Colonic mucosa (tissue), 4 donors: ENCODE results near the gene PDE7B. TPM values are rescaled to one million over a fixed set of nuclear protein-coding genes. Genes with fewer than 3 reads are reported as not detected.

Experiments
- DNase-seq: peaks from one replicate; pipeline ENCODE4 v3.0.0-alpha.2; 2020
- H3K27ac ChIP-seq: fragments of 200-600 bp; one replicate; pipeline ENCODE4 v1.8.0; 2021
- H3K27me3 ChIP-seq: fragments of 200-600 bp; one replicate; pipeline ENCODE4 v1.8.0; 2021
- H3K36me3 ChIP-seq: fragments of 200-600 bp; one replicate; pipeline ENCODE4 v1.8.0; 2021
- H3K4me1 ChIP-seq: fragments of 200-600 bp; one replicate; pipeline ENCODE4 v1.8.0; 2021; ENCODE audit warnings: mild to moderate bottlenecking
- H3K4me3 ChIP-seq: fragments of 200-600 bp; one replicate; pipeline ENCODE4 v1.8.0; 2021
- H3K9ac ChIP-seq, 2 donors: one replicate each; pipeline ENCODE4 v1.7.0; 2013; ENCODE audit warnings: control low read depth in 2 of 2, low read depth in 2 of 2, low read length in 2 of 2
- H3K9me3 ChIP-seq: fragments of 200-600 bp; one replicate; pipeline ENCODE4 v1.8.0; 2021
- intact Hi-C: fragments of 100-400 bp; cut with DNase I; formaldehyde crosslinking; loops from one replicate; pipeline ENCODE4 v1.14.1; 2022
- total RNA-seq, 2 donors: library from RNA; stranded (reverse); fragmentation: NEBNext Ultra II Directional in 1 of 2; extraction: Animal tissue kit (Norgen Biotek cat#: 25700) in 1 of 2; gene quantifications; one replicate each; pipeline ENCODE4 v1.2.1, GENCODE V29; 2021
- TF ChIP-seq, protein P1 (sequence below): fragments of 200-600 bp; IDR thresholded peaks from one replicate; pipeline ENCODE4 v1.8.0; 2022; ENCODE audit warnings: antibody characterized with exemption, mild to moderate bottlenecking
- donor health status: healthy.
- donor health status: DM: no; HTN: no; CAD: no.
- donor health status: DM: no; HTN: no; CAD: no.

The PDE7B gene
- total RNA-seq, 2 donors from 2014 or later: 1.0 to 1.4 TPM

GRCh38 chr6:135813401-135813800 lies 38.1 kb upstream of the PDE7B start:
- H3K9me3 ChIP-seq: no peaks in the 10 kb centered on the region
- intact Hi-C loops: no loop called here
- H3K27me3 ChIP-seq: no peaks in the 10 kb centered on the region
- no peaks in the 10 kb centered on the region for H3K4me1 ChIP-seq
- H3K9ac ChIP-seq: no peak overlapping the region
- TF ChIP-seq, protein P1, sequence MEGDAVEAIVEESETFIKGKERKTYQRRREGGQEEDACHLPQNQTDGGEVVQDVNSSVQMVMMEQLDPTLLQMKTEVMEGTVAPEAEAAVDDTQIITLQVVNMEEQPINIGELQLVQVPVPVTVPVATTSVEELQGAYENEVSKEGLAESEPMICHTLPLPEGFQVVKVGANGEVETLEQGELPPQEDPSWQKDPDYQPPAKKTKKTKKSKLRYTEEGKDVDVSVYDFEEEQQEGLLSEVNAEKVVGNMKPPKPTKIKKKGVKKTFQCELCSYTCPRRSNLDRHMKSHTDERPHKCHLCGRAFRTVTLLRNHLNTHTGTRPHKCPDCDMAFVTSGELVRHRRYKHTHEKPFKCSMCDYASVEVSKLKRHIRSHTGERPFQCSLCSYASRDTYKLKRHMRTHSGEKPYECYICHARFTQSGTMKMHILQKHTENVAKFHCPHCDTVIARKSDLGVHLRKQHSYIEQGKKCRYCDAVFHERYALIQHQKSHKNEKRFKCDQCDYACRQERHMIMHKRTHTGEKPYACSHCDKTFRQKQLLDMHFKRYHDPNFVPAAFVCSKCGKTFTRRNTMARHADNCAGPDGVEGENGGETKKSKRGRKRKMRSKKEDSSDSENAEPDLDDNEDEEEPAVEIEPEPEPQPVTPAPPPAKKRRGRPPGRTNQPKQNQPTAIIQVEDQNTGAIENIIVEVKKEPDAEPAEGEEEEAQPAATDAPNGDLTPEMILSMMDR: no peak
- no peak for DNase-seq
- no peak overlapping the region for H3K27ac ChIP-seq
- no peaks in the 10 kb centered on the region for H3K36me3 ChIP-seq
- H3K4me3 ChIP-seq: no peak overlapping the region

GRCh38 chr6:135814043-135814442 lies 37.5 kb upstream of the PDE7B start:
- intact Hi-C loops: no loop called here
- no peak overlapping the region for H3K9ac ChIP-seq
- H3K27me3 ChIP-seq: no peaks in the 10 kb centered on the region
- no peaks in the 10 kb centered on the region for H3K36me3 ChIP-seq
- H3K4me1 ChIP-seq: no peaks in the 10 kb centered on the region
- no peaks in the 10 kb centered on the region for H3K9me3 ChIP-seq
- TF ChIP-seq, protein P1: no peak
- H3K27ac ChIP-seq: no peak overlapping the region
- H3K4me3 ChIP-seq: no peak overlapping the region
- no peak for DNase-seq

- Histone ChIP-seq H3K4me1 (no peaks in the 10 kb centered on the region), H3K27me3 (no peaks in the 10 kb centered on the region), H3K9me3 (no peaks in the 10 kb centered on the region), H3K9ac (no peak overlapping the region), H3K27ac (no peak overlapping the region), H3K36me3 (no peaks in the 10 kb centered on the region), H3K4me3 (no peak overlapping the region)
- no peak for DNase-seq
- intact Hi-C loops: no loop called here
- TF ChIP-seq, protein P1: no peak
These were observed 36.3 kb upstream of the PDE7B start for GRCh38 chr6:135815216-135815615.

DNA sequence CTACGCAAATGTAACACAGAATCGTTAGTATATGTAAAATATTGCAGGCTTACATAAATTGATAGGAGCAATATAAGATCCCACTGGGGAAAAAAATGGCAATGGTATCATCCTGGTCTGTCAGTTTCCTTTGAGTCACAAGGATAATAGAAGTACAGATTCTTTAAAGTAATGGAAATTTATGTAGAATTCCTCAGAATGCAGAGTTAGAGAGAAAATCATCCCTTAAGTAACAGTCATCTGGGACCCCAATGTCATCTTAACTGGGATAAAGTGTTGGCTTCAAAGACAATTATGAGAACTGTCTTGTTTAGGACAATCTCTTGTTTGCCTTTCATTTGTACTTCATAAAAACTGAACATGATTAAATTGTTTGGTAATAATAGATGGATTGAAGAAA lies 34.5 kb upstream of the PDE7B start:
- Histone ChIP-seq H3K9ac (no peak overlapping the region), H3K36me3 (no peaks in the 10 kb centered on the region), H3K27me3 (no peaks in the 10 kb centered on the region), H3K27ac (no peak overlapping the region), H3K4me1 (no peaks in the 10 kb centered on the region), H3K4me3 (no peak overlapping the region), H3K9me3 (no peaks in the 10 kb centered on the region)
- intact Hi-C loops: no loop called here
- TF ChIP-seq, protein P1: no peak
- DNase-seq: no peak

- no peaks in the 10 kb centered on the region for H3K27me3 ChIP-seq
- DNase-seq: no peak
- TF ChIP-seq, protein P1: no peak
- no peak overlapping the region for H3K4me3 ChIP-seq
- H3K36me3 ChIP-seq: no peaks in the 10 kb centered on the region
- no peaks in the 10 kb centered on the region for H3K4me1 ChIP-seq
- intact Hi-C loops: no loop called here
- H3K9me3 ChIP-seq: no peaks in the 10 kb centered on the region
- no peak overlapping the region for H3K9ac ChIP-seq
- H3K27ac ChIP-seq: no peak overlapping the region
These were observed 31.8 kb upstream of the PDE7B start for GRCh38 chr6:135819665-135820064.

DNA sequence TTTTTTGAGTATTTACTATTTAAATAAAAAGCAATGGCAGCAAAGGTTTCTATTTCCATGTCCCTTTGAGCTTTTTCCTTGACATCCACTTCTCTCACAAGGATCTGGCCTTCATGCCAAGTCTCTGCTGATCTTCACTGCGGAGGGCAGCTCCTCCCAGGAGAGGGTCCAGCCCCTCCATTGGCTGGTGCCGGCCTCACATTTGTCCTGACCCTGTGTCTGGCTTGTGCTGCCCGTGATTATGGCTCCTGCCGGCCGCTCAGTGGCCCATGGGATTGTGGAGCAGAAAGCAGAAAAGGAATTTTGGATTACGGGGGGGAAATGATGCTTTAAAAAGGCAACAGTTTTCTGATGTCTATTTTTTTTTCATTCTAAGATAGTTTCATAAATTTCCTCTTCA lies 31.2 kb upstream of the PDE7B start:
- Histone ChIP-seq H3K36me3 (no peaks in the 10 kb centered on the region), H3K27me3 (no peaks in the 10 kb centered on the region), H3K4me1 (no peaks in the 10 kb centered on the region), H3K9me3 (no peaks in the 10 kb centered on the region), H3K4me3 (no peak overlapping the region), H3K27ac (no peak overlapping the region), H3K9ac (no peak overlapping the region)
- intact Hi-C loops: no loop called here
- DNase-seq: no peak
- TF ChIP-seq, protein P1: no peak
